Measurements from ENCODE around the gene SLC16A11.

Gene SLC16A11

DNA sequence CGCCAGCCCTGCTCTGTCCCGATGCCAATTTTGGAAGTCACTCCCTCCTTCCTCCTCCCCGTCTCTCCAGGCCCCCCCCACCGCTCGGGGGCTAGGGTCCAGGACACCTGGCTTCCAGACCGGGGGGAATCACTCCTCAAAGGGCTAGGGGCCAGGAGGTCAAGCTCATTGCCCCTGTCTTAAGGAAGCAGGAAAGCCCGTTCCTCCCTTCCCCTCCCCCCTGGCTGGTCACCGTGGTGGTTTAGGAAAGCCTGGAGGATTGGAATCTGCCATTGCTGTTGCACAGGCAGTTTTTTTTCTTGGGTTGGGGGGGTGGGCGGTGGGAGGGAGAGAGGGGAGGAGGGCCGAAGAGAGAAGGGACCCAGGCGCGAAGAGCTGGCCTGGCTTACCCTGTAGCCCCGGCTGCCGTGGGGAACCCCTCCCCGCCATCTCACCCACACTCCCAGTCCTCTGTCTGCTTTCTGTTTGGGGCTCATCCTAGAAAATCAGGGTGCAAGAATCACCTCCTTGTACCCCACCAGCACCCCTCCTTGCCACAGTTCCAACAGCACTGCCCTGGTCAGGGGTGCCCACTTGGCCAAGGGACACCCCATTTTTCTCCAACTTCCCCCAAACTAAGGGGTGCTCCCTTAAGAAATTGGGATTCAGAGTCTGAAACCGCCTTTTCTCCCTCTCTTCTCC lies 23.9 kb downstream of the SLC16A11 start:
- Histone ChIP-seq H3F3A (ENCODE audit: low read depth) (peaks cover 1% of the 10 kb centered on the region; the same call in 1 of the 2 replicates), H3K9me2 (replicated peaks; ENCODE audit: low read depth, low read length) (no peaks in the 10 kb centered on the region), H3K27me3 (ENCODE audit: insufficient read depth, low read length, poor library complexity, severe bottlenecking) (no peaks in the 10 kb centered on the region), H3K4me1 (ENCODE audit: insufficient read depth, low read length, poor library complexity, severe bottlenecking) (peaks cover 37% of the 10 kb centered on the region), H4K20me1 (ENCODE audit: insufficient read depth, low read length, poor library complexity, severe bottlenecking) (no peaks in the 10 kb centered on the region), H2AFZ (ENCODE audit: low read length) (no peak overlapping the region), H3K36me3 (ENCODE audit: insufficient read depth, low read length) (no peaks in the 10 kb centered on the region), H3K4me3 (ENCODE audit: low read length, poor library complexity, severe bottlenecking) (no peak overlapping the region), H3K9ac (ENCODE audit: low read depth, low read length, poor library complexity, severe bottlenecking) (no peak overlapping the region), H3K9me3 (ENCODE audit: insufficient read depth, low read depth, low read length) (no peaks in the 10 kb centered on the region), H3K4me2 (ENCODE audit: low read depth, low read length, poor library complexity, severe bottlenecking) (no peak overlapping the region), H3K79me2 (ENCODE audit: insufficient read depth, low read length) (peaks cover 13% of the 10 kb centered on the region)
- no peak for TF ChIP-seq CTCF (conservative IDR thresholded peaks at IDR 0.05; ENCODE audit: low read length)
- TF ChIP-seq EZH2phosphoT487 (IDR thresholded peaks at IDR 0.05; ENCODE audit: borderline replicate concordance), result no peak

DNA sequence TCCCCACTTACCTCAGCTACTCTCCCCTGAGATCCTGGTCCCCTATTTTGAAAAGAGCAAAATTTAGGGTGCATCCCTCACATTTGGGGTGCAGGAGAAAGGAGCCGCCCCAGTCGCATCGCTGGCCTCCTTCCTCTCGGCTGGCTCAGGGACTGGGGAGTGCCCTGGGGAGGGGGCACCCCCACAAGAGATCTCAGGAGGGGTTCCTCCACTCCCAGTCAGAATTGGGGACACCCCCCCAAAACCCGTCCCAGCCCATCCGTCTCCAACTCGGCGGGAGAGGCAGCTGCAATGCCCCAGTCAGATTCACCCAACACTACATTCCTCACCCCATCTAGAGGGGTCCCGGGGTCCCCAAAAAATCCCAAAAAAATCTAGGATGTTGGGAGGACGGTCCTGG lies 24.5 kb downstream of the SLC16A11 start:
- Histone ChIP-seq H3K4me3 (ENCODE audit: low read length, poor library complexity, severe bottlenecking) (no peak overlapping the region), H3K9me3 (ENCODE audit: insufficient read depth, low read depth, low read length) (no peaks in the 10 kb centered on the region), H4K20me1 (ENCODE audit: insufficient read depth, low read length, poor library complexity, severe bottlenecking) (no peaks in the 10 kb centered on the region), H3K4me2 (ENCODE audit: low read depth, low read length, poor library complexity, severe bottlenecking) (no peak overlapping the region), H3F3A (ENCODE audit: low read depth) (peaks cover 2% of the 10 kb centered on the region; the same call in 1 of the 2 replicates), H3K79me2 (ENCODE audit: insufficient read depth, low read length) (peaks cover 13% of the 10 kb centered on the region), H3K9me2 (replicated peaks; ENCODE audit: low read depth, low read length) (no peaks in the 10 kb centered on the region), H3K36me3 (ENCODE audit: insufficient read depth, low read length) (no peaks in the 10 kb centered on the region), H3K27me3 (ENCODE audit: insufficient read depth, low read length, poor library complexity, severe bottlenecking) (no peaks in the 10 kb centered on the region), H3K4me1 (ENCODE audit: insufficient read depth, low read length, poor library complexity, severe bottlenecking) (peaks cover 37% of the 10 kb centered on the region), H2AFZ (ENCODE audit: low read length) (no peak overlapping the region), H3K9ac (ENCODE audit: low read depth, low read length, poor library complexity, severe bottlenecking) (no peak overlapping the region)
- no peak for TF ChIP-seq CTCF (conservative IDR thresholded peaks at IDR 0.05; ENCODE audit: low read length)
- TF ChIP-seq EZH2phosphoT487 (IDR thresholded peaks at IDR 0.05; ENCODE audit: borderline replicate concordance), result no peak

- peaks cover 21% of the 10 kb centered on the region for H3K79me2 ChIP-seq (ENCODE audit: insufficient read depth, low read length)
- no peaks in the 10 kb centered on the region for H3K36me3 ChIP-seq (ENCODE audit: insufficient read depth, low read length)
- H3K9me3 ChIP-seq (ENCODE audit: insufficient read depth, low read depth, low read length), result no peaks in the 10 kb centered on the region
- no peaks in the 10 kb centered on the region for H3K27me3 ChIP-seq (ENCODE audit: insufficient read depth, low read length, poor library complexity, severe bottlenecking)
- no peaks in the 10 kb centered on the region for H3K9me2 ChIP-seq (replicated peaks; ENCODE audit: low read depth, low read length)
- H3K4me3 ChIP-seq (ENCODE audit: low read length, poor library complexity, severe bottlenecking), result peak overlapping the region; percentile 31
- 0 out of 2 replicates have a peak overlapping the region, but pooled peaks have one; percentile 33 for H2AFZ ChIP-seq (ENCODE audit: low read length)
- peaks cover 9% of the 10 kb centered on the region for H3F3A ChIP-seq (ENCODE audit: low read depth)
- H3K4me2 ChIP-seq (ENCODE audit: low read depth, low read length, poor library complexity, severe bottlenecking), result peak overlapping the region; percentile 95
- H4K20me1 ChIP-seq (ENCODE audit: insufficient read depth, low read length, poor library complexity, severe bottlenecking), result peaks cover 8% of the 10 kb centered on the region
- peaks cover 43% of the 10 kb centered on the region for H3K4me1 ChIP-seq (ENCODE audit: insufficient read depth, low read length, poor library complexity, severe bottlenecking)
- H3K9ac ChIP-seq (ENCODE audit: low read depth, low read length, poor library complexity, severe bottlenecking), result peak overlapping the region; percentile 65
- TF ChIP-seq CTCF (conservative IDR thresholded peaks at IDR 0.05; ENCODE audit: low read length), result no peak
- TF ChIP-seq EZH2phosphoT487 (IDR thresholded peaks at IDR 0.05; ENCODE audit: borderline replicate concordance), result no peak
These were observed 25.4 kb downstream of the SLC16A11 start for GRCh38 chr17:7018331-7018964.

Measured in Loucy (cell line).